HG03565 (cell line): Measurements from ENCODE around the gene HOXD9.

Experiments used
- ATAC-seq: cut with Tn5 transposase; IDR thresholded peaks from one replicate; pipeline ENCODE4 v1.9.1; 2021; ENCODE audit warnings: mild to moderate bottlenecking, moderate library complexity; ENCODE audit not compliant: unreplicated experiment

The HOXD9 gene

DNA sequence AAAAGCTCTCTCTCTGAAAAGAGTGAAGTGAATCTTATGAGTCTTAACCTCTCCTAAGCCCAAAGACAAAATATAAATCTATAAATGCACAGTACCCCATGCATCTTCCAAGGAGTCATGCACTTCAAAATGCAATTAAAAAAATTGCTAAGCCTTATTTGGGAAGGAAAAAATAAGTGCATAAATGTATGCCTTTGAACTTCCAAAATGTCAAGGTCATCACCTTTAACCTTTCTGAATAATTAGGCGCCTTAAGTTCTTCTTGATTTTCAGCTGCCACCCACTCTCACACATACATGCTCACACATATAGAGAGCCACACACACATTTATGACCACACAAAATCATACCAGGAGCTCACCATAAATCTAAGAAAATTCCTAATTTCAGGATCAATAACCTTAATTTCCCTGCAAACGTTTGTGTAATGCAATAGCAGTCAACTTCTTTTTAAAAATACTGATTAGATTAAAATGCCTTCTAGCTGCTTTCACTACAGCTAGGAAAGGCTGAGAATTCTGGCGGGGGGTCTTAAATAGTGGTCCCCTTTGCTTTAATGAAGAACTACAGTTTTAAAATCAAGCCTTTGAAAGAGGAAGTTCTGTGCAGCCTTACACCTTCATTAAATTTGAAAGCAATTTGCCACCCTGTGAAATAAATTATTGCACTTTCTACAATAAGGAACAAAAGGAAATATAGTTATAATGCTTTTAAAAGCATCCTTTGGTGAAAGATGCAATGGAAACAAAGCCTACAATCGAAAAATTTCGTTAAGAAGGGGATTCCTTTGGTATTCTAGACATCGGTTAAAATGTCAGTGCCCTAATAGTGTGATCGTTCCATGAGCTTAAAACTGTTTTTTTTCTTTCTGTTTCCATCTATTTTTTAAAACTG lies 11.9 kb upstream of the HOXD9 start:
- ATAC-seq, result no peak

DNA sequence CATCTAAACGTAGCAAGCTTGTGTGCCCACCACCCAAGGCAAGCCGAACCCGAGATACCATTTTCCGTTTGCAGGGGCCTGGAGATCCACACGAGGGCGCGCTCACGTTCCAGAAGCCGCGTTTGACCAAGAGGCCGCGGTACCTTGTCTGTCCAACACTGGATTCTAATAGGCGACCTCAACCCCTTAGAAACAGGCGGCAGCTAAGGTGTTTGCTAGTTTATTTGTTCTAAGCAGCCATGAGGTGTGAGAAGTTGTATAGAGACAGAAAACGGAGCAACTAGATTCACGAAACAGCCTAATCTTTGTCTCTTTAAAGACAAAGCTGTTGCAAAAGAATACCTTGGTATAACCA lies 11.2 kb upstream of the HOXD9 start:
- ATAC-seq, result no peak

DNA sequence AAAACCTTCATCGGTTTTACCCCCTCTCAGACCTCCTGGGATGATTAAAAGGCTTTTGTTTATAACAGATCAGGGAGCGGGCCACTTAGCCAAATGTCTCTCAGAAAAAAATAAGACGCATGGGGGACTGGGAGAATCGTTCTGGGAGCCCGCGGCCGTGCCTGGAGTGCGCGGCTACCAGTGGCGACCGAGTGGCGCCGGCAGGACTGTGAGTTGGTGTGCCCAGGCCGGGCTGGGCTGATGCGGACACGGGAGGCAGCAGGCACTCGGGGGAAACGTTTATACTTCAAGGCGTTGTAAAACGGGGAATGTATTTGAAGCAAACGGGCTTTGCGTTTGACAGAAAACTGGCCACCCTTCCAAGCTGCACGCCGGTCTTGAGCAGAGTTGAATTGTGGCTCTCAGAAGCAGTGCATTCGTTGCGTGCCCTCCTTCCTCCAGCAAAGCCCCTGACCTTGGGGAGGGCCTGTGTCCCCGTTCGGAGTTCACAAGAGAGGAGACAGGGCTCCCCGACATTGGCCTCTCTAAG lies 10.6 kb upstream of the HOXD9 start:
- no peak for ATAC-seq

DNA sequence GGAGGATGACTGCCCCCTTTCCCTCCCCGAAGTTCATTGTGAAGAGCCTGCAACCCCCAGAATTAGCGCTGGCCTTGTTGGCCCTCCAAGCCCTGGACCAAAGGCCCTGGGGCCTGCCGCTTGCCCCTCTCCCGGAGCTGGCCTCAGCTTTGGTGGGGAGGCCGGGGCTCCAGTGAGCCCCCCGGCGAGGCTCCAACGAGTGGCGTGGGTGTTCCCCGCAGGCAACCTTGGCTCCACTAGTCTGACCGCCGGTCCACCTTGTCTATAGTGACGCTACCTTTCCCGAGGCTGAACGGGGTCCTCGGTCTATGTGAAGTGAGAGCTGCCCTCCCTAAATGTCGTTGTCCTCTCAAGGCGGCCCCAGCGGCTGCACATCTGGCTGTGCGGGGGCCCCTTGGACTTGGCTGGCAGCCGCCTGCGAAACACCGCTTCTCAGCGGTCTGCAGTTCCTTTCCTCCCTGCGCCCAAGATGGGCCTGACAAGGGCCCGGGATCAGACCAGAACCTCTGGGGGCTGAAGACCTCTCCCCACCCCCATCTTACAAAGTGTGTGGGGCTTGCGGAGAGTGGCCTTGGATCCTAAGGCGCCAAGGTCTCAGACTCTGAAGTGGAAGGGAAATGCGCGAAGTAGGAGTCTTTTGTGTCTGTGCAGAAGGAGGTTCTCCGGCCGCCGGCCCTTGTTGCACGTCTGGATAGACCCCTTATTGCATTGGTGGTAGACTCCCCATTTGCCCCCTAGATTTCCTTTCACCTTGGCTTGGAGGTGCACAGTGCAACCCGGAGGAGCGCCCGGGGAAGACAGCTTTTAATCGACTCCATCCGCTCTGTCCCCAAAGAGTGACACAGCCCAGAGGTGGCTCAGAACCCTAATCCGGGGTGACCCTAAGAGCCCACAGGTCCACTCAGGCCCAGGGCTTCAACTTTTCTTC lies 9.9 kb upstream of the HOXD9 start:
- no peak for ATAC-seq

DNA sequence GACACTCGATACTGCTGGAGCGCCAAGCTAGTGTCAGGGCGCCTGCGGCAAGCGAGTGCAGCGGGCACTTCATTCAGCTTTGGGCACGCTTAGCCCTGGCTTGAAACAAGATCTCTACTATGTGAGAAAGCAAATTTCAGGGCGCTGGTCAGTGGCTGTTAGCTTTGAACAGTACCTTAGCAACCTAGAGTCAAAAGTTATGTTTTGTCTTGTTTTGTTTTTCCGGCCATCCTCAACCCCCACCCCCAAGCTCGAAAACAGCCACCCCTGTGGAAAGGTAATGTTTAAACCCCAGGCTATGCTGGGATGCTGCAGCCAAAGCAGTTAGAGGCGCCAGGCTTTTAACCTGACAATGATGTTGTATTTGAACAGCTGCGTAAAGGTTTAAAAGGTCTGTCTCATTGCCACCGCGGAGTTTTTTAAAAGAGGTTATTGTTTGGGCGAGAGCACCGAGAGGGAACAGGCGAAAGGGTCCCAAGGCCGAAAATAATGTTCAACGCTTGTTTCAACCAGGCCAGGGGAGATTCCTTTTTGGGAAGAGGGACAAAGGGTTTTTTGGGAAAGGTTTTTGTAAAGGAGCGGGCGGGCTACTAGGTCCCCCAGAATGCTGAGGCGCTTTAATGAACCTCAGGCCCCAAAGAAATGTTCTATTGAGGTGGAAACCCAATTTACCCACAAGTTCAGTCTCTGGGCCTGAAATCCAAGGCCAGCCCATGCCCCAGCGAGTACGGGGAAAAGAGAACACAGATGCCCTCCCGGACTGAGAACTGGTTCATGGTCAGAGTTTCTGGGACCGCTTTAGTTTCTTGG lies 8.2 kb upstream of the HOXD9 start:
- ATAC-seq, result no peak

DNA sequence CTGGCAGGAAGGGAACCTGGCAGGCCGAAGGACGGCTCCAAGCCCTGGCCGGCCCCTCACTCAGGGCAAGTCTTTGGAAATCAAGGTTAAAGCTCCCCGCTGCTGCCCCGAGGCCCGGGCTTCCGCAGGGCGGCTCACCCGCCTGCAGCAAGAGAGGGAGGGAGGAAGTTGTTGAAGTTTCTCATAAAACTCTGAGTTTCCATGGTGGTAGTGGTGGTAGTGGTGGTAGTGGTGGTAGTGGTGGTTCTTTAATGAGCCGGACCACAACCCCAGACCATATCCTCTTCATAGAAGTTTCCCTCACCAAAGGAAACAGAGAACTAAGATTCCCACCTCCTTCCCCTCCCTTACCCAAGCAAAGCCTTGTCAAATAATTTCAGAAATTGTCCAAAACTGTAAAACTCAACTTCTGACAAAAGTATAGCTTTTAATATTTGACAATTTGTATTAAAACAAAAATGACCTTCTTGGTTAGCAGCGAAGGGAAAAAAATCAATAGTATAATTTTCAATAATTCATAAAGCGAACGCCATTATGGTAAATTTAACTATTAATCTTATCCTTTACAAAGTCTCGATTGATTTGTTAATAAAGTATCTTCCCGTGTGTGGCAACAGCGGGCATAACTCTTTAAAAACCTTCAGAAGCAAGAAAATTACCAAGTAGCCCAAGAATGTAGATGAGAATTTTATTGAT lies 7.4 kb upstream of the HOXD9 start:
- no peak for ATAC-seq

DNA sequence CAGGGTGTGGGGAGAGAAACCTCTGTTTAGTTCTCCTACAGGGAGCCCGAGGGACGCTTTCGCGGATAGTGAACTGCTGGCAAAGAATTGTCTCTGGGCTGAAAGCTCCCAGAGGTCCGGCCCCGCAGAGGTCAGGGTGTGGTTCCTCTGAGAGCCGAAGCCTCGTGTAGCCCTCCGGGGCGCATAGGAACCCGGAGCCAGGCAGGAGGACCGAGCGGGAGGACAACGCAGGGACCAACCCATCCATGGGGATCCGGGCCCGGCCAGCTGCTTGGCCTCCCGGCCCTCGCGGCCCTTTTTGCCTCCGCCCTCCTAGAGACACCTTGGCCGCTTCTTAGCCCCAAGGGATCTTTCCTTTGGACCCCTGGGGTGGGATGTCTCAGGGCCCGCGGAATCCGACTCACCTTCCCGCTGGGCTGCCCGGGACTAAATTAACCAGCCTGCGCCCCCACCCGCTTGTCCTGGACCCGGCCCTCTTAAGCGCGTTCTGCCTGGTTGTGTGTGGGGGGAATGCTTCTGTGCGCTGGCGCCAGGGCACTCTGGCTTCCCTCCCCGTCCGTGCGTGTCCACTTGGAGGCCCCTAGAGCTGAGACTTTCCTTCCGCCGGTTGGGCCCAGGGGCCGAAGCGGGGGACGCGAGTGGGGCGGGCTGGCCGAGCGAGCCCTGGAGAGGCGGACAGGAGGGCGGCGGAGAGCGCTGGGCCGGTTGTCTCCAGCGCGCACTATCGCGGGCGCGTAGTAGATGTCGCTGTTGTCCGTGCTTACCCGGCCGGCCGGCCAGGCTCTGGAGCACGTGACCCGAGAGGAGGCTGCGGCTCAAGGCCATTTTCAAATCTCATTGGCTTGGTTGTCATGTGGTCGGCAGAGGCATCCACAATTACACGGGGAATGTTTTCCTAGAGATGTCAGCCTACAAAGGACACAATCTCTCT lies 6.4 kb upstream of the HOXD9 start, which contains the start of gene HOXD10:
Gene HOXD10 (plus strand): TSS at position 896 of the 931 bp plus-strand sequence. CDS start 56 bp downstream, outside the sequence.
- no peak for ATAC-seq

DNA sequence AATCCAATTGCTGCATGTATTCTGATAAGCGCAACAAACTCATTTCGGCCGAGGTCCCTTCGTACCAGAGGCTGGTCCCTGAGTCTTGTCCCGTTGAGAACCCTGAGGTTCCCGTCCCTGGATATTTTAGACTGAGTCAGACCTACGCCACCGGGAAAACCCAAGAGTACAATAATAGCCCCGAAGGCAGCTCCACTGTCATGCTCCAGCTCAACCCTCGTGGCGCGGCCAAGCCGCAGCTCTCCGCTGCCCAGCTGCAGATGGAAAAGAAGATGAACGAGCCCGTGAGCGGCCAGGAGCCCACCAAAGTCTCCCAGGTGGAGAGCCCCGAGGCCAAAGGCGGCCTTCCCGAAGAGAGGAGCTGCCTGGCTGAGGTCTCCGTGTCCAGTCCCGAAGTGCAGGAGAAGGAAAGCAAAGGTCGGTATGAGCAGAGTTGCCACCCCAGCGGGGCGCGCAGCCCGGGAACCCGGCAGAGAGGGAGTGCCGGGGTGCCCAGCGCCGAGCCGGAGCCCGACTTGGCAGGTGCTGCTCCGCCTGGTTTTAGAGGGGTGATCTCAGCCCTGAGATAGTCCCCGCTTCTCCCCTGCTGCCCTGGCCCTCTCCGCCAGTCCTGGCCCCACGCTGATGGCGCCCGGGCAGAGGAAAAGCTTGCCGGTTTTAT lies 5.2 kb upstream of the HOXD9 start:
- no peak for ATAC-seq

DNA sequence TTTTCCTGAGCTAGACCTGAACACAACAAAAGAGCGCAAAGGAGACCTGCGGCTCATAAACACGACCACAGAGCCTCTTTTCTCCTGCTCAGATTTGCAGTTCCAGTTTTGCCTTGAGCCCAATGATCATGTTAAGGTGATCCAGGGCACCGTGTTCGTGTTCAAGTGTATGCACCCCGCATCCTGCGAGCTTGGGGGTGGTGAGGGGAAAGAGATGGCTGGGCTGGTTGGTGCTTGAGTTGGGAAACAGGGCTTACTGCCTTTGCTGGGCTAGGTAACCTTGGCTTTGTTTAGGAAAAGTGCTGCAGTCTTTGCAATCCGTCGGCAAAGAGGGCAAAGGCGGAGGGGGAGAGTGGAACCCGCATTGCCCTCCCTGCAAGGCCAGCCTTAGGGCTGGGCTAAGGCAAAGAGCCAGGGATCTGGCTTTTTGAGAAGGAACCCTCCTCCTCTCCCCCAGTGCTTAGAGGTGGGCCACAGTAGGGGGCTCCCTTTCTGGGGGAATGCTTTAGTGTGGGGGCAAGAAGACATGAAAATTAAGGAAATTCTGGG lies 4.6 kb upstream of the HOXD9 start:
- ATAC-seq, result no peak

DNA sequence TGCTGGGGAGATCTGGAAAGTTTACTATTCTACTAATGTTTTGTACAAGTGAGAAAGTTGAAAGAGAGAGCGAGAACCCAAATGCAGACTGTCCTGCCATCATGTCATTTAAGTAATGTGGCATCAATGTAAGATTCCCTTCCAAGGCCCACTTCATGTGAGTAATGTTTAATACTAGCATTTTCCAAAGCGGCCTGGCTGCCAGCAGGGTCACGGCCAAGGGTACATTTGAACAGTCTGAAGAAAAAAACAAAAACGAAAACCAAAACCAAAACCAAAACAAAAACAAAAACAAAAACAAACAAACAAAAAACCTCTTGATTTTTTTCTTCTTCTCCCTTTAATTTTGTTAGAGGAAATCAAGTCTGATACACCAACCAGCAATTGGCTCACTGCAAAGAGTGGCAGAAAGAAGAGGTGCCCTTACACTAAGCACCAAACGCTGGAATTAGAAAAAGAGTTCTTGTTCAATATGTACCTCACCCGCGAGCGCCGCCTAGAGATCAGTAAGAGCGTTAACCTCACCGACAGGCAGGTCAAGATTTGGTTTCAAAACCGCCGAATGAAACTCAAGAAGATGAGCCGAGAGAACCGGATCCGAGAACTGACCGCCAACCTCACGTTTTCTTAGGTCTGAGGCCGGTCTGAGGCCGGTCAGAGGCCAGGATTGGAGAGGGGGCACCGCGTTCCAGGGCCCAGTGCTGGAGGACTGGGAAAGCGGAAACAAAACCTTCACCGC lies 3.7 kb upstream of the HOXD9 start:
- ATAC-seq, result no peak

DNA sequence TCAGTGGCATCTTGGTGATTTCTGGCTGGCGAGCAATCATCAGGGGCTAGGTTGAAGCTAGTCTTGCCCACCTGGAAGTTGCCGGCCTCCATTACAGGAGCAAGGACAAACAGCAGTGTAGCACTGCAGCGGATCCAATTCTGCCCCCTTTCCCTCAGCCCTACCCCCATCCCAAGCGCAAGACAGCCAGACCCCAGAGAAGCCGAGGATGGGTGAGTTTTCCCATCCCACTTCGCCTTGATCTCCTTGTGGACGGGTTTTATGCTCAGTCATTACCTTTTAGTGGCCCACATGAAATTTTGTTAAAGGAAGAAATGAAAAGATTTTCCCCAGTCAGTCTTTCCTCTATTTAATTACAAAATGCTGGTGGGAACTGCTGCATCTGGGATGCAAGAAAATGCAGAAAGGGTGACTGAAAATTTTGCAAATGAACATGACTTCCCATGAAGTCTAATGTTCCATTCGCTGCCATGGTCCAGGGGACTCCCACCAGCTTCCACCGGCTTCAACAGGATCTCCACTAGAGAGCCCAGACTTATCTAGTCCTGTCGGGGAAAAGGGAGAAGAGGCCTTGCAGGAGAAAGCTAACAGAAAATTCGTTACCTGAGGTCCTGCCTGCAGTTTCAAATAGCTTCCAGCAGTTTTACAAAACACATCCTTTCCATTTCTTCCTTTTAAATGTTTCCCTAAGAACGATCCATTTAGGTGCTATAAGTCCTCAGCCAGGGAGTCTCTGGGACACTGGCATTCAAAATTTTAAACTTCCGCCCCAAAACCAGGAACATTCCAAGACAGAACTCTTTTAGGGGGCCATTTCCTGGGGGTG lies 1.9 kb upstream of the HOXD9 start:
- no peak for ATAC-seq

DNA sequence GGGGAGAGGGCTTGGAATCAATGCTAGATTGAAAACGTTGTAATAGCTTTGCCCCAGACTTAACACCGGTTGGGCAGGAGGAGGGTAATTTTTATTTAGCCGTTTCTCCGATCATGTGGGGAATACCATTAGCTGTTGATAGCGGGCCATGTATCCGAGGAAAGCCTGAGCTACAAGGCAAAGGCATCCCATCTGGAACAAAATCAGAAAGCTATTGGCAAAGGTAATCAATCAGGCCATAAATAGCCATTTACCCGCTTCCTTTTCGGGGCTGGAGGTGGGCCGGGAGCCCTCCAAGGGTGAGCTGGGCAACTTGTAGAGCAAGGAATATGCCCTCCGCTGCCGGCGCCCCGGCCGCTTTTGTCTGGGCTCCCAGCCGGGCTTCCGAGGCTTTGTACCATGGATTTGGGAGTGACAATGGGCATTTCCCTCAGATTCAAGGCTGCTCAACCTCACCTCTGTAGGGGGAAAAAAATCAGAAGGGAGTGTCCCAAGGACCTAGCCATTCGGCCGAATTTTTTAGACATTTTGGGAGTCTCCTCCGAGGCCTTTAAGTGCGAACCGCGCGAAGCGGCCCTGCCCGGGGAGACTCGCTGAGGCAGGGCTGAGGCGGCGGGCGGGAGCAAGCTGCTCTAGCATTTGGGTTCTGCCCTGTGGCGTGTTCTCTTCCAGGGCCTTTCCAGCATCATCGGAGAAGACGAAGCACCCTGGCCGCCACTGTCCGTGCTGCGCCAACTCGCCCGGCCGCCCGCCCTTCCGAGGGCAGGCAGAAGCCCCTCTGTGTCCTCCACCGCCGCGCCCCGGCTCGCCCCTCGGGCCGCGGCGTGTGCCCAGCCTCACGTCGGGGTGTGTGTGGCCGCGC lies 1.1 kb upstream of the HOXD9 start:
- no peak for ATAC-seq

DNA sequence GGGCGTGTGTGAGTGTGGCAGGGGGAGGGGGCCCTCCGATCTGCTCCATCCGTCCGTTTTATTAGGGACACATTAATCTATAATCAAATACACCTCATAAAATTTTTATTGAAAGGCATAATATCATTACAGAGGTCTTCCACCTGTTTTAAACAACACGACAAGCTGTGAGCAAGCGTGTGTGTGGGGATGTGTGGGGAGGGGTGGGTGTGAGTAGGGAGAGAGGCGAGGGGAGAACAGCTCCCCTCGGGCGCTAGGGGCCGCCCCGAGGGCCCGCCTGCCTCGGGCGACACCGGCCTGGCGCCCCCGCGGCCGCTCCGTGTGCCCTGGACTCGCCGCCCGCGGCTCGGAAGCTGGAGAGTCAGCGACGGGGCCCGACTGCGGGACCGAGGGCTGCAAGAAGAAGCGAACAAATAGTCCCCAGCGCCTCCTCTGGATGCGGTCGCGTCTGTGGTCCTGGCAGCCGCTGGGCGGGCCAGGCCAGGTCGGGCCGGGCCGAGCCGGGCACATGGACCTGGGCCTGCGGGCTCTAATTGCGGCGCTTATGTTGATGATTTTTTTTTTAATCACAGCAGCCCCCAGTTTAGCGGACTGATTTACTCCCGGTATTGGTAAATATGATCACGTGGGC lies 352 bp upstream of the HOXD9 start:
- no peak for ATAC-seq

DNA sequence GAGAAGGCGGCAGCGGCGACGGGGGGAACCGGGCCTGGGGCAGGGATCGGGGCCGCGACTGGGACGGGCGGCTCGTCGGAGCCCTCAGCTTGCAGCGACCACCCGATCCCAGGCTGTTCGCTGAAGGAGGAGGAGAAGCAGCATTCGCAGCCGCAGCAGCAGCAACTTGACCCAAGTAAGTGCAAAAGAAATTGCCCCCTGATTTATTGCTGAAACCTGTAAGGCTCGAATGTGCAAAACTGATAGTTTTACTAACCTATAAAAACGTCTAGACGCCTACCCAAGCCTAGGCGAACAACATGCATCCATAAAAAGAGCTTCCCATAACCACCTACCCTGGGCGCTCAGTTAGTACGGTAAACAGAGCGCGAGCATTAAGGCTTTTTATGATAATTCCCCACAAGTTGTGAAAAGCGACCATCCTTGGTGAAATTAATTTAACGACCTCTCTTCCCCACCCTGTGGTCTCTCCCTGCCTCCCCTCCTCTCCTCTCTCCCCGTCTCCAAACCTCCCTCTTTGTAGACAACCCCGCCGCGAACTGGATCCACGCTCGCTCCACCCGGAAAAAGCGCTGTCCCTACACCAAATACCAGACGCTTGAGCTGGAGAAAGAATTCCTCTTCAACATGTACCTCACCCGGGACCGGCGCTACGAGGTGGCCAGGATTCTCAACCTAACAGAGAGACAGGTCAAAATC lies 1.0 kb downstream of the HOXD9 start:
- no peak for ATAC-seq
